HG03378 (cell line): ENCODE data around the gene BAZ1B.
"Not testable (repeated sequence)": the region's sequence is repeated elsewhere in the genome, so short reads cannot be mapped to it uniquely, and the experiment has no call there.

Source experiments
- ATAC-seq: cut with Tn5 transposase; IDR thresholded peaks from one replicate; pipeline ENCODE4 v1.9.1; 2021; ENCODE audit warnings: mild to moderate bottlenecking, moderate library complexity; ENCODE audit not compliant: unreplicated experiment

BAZ1B gene

GRCh38 chr7:73544678-73545077, 22.6 kb upstream of the BAZ1B start:
- ATAC-seq = no peak

GRCh38 chr7:73541722-73542121, 19.6 kb upstream of the BAZ1B start:
- no peak for ATAC-seq

GRCh38 chr7:73539709-73540108, 17.6 kb upstream of the BAZ1B start:
- no peak for ATAC-seq

- ATAC-seq = not testable (repeated sequence)
These were observed 16.4 kb upstream of the BAZ1B start for GRCh38 chr7:73538510-73538909.

GRCh38 chr7:73537051-73537450, 15.0 kb upstream of the BAZ1B start:
- no peak for ATAC-seq

GRCh38 chr7:73536479-73536878, 14.4 kb upstream of the BAZ1B start:
- no peak for ATAC-seq

GRCh38 chr7:73535918-73536317, 13.8 kb upstream of the BAZ1B start:
- not testable (repeated sequence) for ATAC-seq

- ATAC-seq = no peak
These were observed 11.6 kb upstream of the BAZ1B start for GRCh38 chr7:73533742-73534141.

- no peak for ATAC-seq
These were observed 10.1 kb upstream of the BAZ1B start for GRCh38 chr7:73532224-73532623.

- ATAC-seq = no peak
These were observed 8.7 kb upstream of the BAZ1B start for GRCh38 chr7:73530800-73531199.

GRCh38 chr7:73526896-73527821, 5.1 kb upstream of the BAZ1B start:
- ATAC-seq = no peak

GRCh38 chr7:73526158-73526494, 4.0 kb upstream of the BAZ1B start:
- ATAC-seq = not testable (repeated sequence)

GRCh38 chr7:73521636-73522104, 423 bp downstream of the BAZ1B start:
- ATAC-seq = peak; percentile 21

- no peak for ATAC-seq
These were observed 1.1 kb downstream of the BAZ1B start for GRCh38 chr7:73520673-73521635.

- ATAC-seq = no peak
These were observed 2.0 kb downstream of the BAZ1B start for GRCh38 chr7:73519867-73520672.

GRCh38 chr7:73518470-73518869, 3.6 kb downstream of the BAZ1B start:
- ATAC-seq = no peak

GRCh38 chr7:73517241-73517995, 4.7 kb downstream of the BAZ1B start:
- no peak for ATAC-seq

GRCh38 chr7:73515178-73515577, 6.9 kb downstream of the BAZ1B start:
- ATAC-seq = no peak

- no peak for ATAC-seq
These were observed 9.9 kb downstream of the BAZ1B start for GRCh38 chr7:73512018-73512780.
